HG03558 (cell line): ENCODE results near the gene PARVB.
"Not testable (repeated sequence)": the region's sequence is repeated elsewhere in the genome, so short reads cannot be mapped to it uniquely, and the experiment has no call there.

Experiments
- ATAC-seq: cut with Tn5 transposase; IDR thresholded peaks from one replicate; pipeline ENCODE4 v1.9.1; 2021; ENCODE audit warnings: moderate number of reproducible peaks; ENCODE audit not compliant: unreplicated experiment; ENCODE audit errors: extremely low read depth

PARVB gene

DNA sequence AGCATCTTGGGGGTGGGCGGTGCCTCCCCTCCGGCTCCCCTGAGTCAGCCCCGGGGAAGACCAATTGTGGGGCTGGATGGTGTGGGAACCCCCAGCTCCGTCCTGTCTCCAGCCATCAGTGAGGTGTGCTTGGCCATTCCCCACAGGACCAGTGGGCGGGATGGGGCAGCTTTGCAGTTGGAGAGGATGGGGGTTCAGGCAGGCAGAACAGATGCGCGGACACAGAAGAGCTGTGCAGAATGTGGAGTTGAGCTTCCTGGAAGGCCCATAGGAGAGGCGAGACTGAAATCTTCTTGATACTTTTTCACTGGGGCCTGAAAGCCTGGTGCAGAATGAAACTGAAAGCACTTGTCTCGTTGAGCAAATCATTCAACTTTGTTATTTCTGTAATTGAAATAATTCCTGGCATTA is 23.8 kb downstream of the PARVB start:
- no peak for ATAC-seq

DNA sequence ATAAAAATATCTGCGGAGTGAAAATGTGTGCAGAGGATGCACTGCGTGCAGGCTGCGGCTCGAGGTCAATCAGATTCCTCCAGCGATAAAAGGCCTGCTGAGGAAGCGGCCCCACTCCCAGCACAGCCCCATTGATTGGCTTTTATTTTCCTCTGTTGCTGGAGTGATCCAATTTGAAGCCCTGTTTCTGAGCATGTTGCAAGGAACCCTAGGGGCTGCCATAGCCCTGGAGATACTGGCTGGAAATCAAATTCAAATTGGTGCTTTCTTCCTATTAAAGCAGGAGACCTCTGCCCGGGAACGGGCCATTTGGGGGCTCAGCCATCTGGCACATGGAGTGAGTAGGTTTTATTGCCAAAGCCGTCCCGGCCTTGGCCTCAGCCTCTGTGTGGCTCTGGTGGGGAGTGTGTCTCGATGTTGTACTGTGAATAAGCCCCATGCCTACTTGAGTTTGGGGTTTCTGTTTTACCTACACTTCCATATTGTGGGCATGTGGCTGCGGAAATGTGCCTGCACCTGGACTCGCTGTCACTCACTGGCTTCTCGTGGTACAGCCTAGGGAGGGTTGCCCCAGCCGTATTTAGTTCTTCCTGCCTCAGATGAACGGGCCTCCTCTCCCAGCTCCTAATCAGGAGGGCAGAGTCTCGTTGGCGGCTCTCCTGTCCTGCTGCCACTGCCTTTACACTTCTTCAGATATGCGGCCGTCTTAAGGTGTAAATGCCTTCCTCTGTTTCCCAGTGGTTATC is 25.6 kb downstream of the PARVB start:
- ATAC-seq, result no peak

DNA sequence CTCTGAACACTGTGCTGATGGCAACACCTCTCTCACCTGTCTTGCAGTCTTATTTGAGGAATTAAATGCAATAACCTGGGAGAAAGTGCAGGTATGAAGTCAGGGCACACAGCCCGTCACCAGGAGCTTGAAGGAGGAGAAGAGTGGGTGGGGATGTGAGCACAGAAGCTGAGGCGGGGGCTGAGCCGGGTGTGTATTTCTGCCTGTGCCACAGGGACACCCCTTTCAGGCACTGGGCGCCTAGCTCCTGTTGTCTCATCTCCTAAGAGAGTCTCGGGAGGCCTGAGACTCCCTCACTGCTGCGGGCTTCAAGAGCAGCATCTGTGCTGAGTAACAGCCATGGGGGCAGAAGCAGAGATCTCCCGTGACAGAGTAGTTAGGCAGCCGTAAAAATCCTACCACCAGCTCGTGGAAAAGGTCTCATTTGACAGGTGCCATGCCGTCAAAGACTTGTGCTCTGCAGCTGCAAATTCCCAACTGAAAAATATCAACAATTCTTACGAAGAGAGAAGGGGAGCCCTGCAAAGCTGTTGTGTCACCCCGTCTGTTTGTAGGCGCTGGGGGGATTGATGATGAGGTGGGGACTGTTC is 26.8 kb downstream of the PARVB start:
- no peak for ATAC-seq

DNA sequence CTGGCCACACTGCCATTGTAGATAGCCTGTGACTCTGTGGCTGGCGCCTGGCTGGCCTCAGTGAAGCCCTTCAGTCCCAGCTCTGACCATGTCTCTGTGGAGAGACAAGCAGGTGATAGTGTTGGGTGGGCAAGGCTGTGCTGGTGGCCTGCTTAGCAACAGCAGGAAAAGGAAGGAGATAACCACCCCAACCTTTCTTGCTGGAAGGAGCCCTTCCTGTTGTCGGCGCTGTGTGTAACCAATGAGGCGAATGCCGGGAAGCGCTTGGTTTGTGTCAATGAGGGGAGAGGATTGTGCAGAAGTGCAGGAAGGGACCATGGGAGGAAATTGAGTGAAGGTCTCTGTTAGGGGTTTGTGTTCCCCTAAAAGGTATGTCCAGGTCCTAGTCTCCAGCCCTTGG is 27.3 kb downstream of the PARVB start:
- ATAC-seq, result no peak

DNA sequence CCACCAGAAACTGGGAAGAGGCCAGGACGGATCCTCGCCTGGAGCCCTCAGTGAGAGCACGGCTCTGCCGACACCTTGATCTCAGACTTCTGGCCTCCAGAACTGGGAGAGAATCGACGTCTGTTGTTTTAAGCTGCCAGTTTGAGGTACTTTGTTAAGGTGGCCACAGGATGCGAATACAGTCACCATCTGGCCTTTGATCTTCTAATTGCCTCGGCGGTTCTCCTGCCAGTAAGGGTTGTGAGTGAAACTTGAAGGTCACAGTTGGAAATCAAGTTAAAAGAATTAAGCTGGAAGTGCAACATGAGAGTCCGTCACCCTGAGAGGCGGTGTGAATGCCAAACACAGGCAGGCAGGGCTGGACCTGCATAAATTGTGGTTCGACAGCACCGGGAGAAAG is 27.9 kb downstream of the PARVB start:
- no peak for ATAC-seq

DNA sequence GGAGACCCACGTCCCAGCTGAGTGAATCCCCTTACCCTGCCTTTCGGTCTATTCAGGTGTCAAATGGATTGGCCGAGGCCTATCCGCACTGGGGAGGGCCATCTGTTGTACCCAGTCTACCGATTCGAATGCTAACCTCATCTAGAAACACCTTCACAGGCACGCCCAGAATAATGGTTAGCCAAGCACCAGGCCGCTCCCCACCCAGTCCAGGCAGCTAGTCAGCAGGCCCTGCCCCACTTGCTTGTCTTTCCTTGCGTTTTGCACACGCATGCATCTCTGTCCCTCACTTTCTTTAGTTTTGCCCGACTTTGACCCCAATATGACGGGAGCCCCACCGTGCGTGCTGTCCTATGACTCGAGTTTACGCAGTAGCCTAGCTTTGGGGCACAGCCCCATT is 31.7 kb downstream of the PARVB start:
- no peak for ATAC-seq

DNA sequence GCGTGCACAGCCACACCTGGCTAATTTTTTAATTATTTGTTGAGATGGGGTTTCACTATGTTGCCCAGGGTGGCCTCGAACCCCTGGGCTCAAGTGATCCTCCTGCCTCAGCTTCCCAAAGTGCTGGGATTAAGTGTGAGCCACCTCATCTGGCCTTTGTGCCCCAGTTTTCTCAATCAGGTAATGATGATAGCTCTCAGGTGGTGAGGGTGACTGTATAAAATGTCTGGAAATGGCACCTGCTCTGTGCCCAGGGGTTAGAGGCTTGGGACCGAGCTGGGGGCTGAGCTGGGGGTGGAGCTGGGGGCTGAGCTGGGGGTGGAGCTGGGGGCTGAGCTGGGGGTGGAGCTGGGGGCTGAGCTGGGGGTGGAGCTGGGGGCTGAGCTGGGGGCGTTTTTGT is 32.5 kb downstream of the PARVB start:
- not testable (repeated sequence) for ATAC-seq

DNA sequence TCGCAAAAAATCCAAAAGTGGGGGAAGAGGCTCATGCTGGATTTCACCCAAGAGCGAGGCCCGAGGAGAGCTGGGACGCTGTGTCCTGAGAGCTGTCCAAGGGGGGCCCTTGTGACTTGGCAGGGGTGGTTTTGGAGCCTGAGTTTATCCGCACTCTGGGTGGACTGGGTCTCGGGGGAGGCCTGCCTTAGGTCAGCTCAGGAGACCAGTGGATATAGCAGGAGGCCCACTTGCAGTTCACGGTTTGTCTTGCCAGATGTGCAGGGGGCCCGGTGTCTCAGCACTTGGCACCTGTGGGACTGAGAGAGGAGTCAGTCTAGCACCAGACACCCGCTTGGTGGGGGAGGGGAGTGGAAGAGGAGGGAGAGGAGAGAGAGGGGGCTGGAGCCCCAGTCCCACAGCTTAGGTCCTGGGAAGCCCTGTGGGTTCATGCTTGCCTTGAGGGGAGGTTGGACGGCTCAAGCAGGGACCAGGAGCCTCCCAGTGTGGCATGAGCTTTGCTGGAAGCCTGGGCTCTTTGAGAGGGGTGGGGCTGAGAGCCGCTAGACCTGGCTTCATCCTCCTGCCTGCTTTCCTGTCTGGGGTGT is 33.4 kb downstream of the PARVB start:
- no peak for ATAC-seq

DNA sequence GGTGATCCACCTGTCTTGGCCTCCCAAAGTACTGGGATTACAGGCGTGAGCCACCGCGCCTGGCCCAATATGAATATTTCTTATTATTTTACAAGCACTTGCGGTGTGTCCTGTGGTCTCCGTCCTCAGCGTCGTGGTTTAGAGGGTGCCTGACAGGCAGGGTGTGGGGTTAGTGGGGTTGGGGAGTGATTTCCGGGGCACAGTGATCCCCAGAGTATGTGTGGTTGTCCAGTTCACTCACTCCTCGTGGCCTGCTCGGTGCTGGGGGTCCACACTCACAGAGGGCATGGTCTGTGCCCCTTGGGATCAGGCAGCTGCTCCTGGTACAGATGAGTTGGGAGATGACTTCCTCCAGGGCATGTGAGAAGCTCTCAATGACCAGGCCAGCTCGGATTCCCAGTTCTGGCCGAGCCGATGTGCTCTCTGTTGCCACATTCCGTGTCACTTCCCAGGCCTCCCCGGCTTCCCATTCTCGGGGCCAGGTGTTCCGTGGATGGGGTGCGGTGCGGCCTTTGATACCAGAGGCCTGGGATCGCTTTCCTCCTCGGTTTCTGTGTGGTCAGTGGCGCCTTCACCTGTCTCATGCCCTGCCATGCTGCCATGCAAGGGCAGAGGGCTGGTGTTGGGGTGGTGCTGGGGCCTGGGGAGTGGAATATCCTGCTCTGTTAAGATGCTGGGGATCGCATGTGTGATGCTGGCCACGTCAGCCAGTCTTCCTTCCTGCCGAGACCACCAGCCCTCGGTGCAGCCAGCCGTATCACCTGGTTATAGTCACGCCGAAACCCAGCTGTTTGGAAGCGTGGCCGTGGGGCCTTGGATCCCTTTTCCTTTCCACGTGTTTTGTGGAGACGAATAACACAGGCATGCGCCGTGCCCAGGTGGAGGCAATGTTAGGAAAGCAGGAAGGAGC is 39.6 kb downstream of the PARVB start:
- ATAC-seq, result no peak

DNA sequence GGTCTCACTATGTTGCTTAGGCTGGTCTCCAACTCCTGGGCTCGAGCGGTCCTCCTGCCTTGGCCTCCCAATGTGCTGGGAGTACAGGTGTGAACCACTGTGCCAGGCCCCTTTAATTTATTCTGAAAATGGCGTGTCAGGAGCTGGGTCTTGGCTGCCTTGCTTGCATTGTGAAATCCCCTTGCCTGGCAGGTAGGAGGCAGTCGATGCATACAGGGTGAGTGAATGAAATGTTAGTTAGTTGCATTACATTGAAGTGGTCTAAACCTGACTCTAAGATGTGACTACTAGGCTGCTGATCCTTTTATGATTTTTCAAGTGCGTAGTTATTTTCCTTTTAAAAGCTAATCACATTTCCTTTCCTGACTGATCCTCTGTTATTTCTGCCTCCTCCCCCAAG is 42.9 kb downstream of the PARVB start:
- no peak for ATAC-seq

DNA sequence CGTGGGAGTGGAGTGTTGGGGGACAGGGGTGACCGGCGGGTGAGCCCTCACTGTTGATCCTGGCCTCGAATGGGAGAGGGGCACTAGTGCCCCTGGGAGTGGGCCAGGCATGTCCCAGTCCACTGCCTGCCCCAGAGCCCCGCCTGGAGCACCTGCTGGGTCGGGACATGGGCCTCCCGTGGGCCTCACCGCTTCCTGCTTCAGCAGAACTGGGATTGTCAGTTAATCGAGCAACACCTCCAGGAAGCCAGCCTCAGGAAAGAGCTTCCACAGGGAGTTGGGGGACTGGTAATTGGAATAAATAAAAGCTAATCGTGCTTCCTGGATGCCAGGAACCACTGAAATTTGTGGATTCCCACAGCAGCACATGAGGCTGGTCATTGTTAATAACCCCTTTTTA is 43.8 kb downstream of the PARVB start:
- no peak for ATAC-seq

DNA sequence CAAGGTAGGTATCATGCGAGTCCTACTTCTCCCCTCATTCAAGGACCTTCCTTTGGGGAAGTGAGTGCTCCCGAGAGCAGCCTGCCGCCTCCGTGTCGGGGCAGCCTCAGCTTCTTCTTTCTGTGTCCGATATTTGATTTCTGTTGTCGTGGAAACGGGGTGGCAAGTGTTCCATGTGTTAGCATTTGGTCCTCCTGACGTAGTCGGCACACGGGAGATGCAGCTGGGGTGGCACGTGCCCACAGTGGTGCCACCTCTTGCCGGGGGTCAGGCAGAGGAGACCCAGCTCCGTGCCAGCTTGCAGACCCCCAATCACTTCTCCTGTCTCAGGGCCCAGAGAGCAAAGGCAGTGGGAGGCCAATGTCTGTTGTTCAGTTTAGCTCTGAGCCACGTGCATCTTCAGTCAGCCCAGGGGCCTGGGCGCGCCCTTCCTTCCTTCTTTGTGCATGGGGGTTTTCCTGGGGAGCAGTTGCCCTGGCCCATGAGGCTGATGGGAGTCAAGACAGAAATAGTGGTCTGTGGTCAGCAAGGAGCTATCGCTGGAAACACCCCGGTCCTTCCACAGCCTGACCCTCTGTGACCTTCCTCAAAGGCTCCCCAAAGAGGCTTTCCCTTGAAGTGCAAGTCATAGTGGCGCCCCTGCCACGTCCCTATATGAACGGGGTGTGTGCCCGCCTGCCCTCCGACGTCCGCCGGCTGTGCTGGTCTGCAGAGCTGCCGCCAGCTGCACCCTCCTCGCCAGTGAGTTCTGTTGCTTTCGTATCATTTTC is 44.5 kb downstream of the PARVB start:
- no peak for ATAC-seq

DNA sequence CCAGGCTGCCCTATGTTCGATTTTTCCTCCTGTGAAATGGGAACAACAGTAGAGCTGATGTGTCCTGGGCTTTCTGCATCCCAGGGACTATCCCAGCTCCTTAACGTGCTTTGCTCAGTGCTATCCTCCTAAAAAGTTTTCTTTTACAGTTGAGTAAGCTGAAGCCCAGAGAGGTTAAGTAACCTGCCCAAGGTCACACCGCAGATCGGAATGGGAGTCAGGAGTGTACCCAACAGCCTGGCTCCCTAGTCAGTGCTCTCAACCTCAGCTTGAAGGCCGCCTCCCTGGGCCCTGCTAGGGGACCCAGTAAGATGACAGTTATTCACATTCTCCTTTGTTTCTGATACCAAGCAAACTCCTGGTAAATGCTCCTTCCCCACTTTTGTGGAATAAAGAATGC is 45.9 kb downstream of the PARVB start:
- no peak for ATAC-seq

DNA sequence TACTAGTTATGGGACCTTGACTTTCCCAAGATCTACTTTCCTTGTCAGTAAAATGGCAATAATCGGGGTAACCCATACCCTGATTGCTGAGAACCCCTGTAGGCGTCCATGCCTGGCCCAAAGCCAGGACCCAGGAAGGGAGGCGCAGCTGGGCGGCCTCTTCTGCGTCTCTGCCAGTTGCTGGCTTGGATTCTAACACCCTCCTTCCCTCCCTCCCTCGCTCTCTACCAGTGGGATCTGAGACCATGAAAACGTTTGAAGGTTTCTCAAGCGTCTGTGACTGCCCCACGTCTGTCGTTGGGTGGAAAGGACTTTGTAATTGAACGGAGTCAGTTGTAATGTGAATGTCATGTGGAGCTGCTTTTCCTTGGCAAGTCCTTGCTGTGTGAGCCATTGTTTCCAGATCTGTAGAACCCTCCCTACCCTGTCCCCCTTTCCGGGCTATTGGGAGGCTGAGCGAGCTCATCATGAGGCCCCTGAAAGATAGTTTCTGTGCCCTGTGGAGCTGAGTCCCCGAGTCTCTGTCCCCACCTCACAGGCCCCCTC is 47.8 kb downstream of the PARVB start:
- ATAC-seq, result no peak

DNA sequence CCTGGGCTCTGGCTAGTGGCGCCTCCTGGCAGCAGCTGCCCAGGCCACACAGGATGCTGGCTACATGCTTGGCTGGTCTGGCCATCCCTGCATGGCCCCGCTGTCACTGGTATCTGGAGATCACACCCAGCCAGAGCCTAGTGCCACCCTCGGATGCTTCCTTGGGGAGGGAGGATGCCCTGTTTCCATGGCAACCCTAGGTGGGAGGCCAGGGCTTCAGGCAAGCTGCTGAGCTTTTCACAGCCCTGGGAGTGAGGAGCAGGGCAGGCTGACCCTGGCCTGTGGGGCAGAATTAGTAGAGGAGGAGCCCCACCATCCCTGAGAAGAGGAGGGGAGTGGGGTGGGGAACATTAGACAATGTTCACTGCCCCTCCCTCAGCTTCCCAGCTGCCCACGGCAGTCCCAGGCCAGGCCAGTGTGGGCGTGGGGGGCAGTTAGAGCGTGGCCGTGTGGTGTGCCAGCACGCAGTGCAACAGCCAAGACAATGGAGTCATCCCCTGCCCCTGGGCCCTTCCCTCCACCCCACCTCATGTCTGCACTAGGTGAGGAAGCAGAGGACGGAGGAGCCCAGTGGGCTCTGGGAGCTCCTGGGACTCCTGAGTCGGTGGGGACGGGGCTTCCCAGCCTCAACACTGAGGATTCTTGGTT is 50.4 kb downstream of the PARVB start:
- no peak for ATAC-seq

DNA sequence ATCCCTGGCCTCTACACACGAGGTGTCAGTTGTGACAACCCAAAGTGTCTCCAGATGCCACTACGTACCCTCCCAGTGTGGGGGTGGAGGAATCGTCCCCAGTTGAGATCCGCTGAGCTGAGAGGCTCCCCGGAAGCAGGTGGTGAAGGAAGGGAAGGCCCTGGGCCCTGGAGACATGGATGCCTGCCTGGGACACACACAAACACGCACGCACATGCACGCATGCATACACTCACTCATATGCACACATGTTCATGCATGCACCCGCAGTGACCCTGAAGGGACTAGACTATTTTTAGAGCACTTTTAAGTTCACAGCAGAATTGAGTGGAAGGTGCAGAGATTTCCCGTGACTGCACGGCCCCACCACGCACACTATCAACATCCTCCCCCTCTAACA is 50.9 kb downstream of the PARVB start:
- ATAC-seq, result no peak

DNA sequence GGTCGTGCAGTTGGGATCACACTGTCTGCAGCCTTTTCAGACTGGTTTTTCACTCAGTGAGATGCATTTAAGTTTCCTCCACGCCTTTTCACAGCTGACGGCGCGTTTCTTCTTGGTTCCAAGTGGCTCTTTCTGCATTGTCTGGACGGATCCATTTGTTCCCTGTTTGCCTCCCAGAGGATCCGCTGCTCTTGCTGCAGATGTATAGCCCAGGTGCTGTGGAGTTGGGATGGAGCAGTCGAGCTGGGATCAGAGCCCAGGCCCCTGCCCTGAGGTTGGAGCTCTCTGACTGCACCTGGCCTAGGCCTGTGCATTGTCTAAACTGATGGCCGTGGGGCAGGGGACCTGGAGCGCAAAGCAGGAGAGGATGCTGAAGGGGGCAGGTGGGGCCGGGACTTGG is 51.6 kb downstream of the PARVB start:
- no peak for ATAC-seq

DNA sequence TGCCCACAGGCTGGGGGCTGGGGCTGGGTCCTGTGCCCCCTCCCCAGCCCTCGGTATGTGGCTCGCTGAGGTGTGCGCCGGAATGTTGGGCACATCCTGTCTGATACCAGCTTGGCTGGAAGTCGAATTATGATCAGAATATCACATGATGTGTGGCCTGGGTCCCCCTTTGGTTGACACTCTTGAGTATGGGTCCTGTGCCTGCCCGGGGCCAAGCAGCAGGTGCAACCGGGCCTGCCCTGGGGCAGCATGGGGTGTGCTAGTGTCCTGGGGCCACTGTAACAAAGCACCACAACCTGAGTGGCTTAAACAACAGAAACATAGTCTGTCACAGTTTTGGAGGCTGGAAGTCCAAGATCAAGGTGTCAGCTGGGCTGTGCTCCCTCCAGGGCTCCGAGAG is 52.7 kb downstream of the PARVB start:
- ATAC-seq, result no peak
